HepG2 (cell line): ENCODE measurements around the gene CCND1.

Source experiments
- AKAP8 ChIP-seq: sonication (generic); formaldehyde crosslinking; IDR thresholded peaks from 2 replicates; pipeline ENCODE4 v1.5.1; 2020; ENCODE audit warnings: mild to moderate bottlenecking, missing genetic modification reagents
- CBX1 ChIP-seq: IDR thresholded peaks from one replicate; pipeline ENCODE4 v1.6.1; 2016; ENCODE audit warnings: antibody characterized with exemption, low read depth
- EZH2 ChIP-seq: conservative IDR thresholded peaks from 2 replicates; pipeline ENCODE4 v1.6.1; 2012; ENCODE audit warnings: mild to moderate bottlenecking, low read depth, low read length, moderate library complexity
- GABPA ChIP-seq, 2 experiments: IDR thresholded peaks; 2 replicates each; pipeline ENCODE4 v1.6.1; 2011 to 2016; ENCODE audit warnings: low read depth in 2 of 2, low read length in 1 of 2, missing biosample characterization in 1 of 2, missing genetic modification characterization in 1 of 2
- PAF1 ChIP-seq: IDR thresholded peaks from 2 replicates; pipeline ENCODE4 v1.6.1; 2016; ENCODE audit warnings: missing genetic modification reagents, missing compliant biosample characterization
- SAP130 ChIP-seq: IDR thresholded peaks from 2 replicates; pipeline ENCODE4 v1.6.1; 2016; ENCODE audit warnings: low read depth
- SMARCC2 ChIP-seq: fragments of 450-650 bp; IDR thresholded peaks from 2 replicates; pipeline ENCODE4 v1.6.1; 2017; ENCODE audit warnings: antibody characterized with exemption, mild to moderate bottlenecking
- ZNF704 ChIP-seq: sonication (generic); formaldehyde crosslinking; IDR thresholded peaks from 2 replicates; pipeline ENCODE4 v1.8.1; 2023; ENCODE audit warnings: mild to moderate bottlenecking, inconsistent platforms, moderate library complexity, missing genetic modification reagents, borderline replicate concordance

- TF ChIP-seq PAF1 (no peak), SAP130 (CRISPR knock-in tag) (no peak), CBX1 (no peak), AKAP8 (CRISPR knock-in tag) (no peak), EZH2 (no peak), GABPA (IDR thresholded peaks at IDR 0.05; ENCODE audit: low read depth, low read length) (no peak), GABPA (CRISPR knock-in tag; IDR thresholded peaks at IDR 0.05; ENCODE audit: low read depth) (no peak), ZNF704 (no peak), SMARCC2 (no peak)
Observed at GRCh38 chr11:69691463-69691862, 50.5 kb downstream of the CCND1 start.
